ENCODE results near the gene IGSF23.
"Not testable (repeated sequence)": the region's sequence is repeated elsewhere in the genome, so short reads cannot be mapped to it uniquely, and the experiment has no call there.

IGSF23 gene

GRCh38 chr19:44615863-44616247 is 2.5 kb downstream of the IGSF23 start:
- DNase-seq = no peak

DNA sequence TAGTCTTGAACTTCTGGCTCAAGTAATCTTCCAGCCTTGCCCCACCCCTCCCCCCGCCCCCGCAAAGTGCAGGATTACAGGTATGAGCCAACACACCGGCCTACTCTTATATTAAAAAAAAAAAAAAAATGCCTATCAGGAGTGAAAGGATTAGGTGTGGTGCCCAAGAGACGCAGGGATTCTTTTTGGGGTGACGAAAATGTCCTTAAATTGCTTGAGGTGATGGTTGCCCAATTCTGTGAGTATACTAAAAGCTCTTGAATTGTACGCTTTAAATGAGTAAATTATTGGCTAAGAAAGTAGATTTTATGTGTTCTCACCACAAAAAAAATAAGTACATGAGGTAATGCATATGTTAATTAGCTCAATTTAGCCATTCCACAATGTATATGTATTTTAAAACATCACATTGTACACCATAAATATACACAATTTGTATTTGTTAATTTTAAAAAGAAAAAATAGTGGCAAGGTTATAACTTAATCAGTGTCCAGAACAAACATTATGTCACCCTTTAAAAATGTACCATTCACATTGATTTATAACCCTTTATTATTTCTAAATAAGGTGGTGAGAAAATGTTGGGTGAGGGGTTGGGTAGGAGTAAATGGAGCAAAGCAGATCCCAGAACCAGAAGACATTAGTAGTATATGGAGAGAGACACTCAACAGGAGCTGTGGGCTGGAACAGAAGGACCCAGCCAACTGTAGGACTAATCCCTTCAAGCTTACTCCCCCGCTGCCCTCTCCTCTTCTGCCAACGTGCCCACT is 3.9 kb downstream of the IGSF23 start:
- DNase-seq = no peak

DNA sequence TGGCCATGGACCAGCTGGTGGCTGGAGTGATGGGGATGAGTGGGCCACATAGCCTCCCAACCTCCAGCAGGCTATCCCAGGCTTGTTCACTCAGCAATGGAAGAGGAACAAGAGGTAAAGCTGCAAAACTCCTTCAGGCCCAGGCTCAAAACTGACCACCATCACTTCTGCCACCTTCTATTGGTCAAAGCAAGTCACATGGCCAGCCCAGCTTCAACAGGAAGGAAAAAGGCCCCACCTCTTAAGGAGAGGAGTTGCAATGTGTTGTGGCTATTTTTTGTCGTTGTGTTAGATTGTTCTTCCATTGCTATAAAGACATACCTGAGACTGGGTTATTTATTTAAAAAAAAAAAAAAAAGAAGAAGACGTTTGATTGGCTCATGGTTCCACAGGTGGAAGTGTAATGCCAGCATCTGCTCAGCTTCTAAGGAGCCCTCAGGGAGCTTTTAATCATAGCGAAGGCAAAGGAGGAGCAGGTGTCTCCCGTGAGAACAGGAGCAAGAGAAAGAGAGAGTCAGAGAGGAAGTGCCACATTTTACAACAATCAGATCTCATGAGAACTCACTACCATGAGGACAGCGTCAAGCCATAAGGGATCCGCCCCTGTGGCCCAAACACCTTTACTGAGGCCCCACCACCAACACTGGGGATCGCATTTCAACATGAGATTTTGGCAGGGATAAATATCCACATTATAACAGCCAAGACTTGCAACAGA is 5.4 kb downstream of the IGSF23 start:
- no peak for DNase-seq

- DNase-seq = no peak
Measured at GRCh38 chr19:44620667-44621066, 7.3 kb downstream of the IGSF23 start.

- DNase-seq = no peak
Measured at GRCh38 chr19:44621367-44621766, 8.0 kb downstream of the IGSF23 start.

DNA sequence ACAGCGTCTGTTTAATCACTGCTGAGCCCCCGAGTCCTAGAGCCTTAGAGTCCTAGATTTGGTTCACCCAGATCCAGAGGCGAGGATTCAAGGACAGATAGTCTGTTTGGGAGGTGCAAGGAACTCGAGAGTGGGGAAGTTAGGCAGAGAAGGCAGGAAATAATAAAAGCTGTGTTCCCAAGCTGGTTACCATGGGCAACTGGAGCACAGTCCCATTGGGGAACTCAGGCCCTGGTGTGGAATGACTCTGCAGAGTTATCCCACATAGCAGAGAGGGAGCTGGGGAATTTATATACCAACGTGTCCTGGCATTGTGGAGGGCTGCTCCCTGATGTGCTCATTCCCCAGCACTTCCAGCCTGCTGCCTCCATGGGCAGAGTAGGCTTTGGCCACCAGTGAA is 9.7 kb downstream of the IGSF23 start:
- no peak for DNase-seq

GRCh38 chr19:44623626-44624025 is 10.3 kb downstream of the IGSF23 start:
- DNase-seq = no peak

- DNase-seq = no peak
Measured at GRCh38 chr19:44624840-44625354, 11.5 kb downstream of the IGSF23 start.

GRCh38 chr19:44625637-44626036 is 12.3 kb downstream of the IGSF23 start:
- not testable (repeated sequence) for DNase-seq

DNA sequence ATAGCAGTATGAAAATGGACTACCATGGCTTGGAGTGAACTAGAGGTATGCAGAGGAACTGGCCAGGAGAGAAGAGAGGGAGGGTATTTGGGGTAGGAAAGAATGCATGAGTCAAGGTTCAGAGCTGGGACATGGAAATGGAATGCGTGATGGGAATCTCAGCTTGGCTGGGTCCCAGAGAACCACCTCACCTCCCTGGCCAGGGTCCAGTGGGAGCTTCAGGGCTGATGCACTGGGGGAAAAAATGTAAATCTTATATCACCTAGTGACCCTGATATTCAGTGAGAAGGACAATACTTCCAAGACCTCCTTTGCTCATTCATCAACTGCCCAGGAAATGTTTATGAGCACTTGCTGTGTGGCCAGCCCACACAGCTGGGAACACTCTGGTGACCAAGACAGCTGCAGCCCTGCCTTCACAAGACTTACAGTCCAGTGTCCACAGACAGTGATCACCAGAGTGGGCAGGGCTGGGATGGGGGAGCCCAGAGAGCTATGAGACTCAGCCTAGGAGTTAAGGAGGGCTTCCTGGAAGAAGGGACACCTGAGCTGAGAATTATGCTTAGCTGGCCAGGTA is 12.8 kb downstream of the IGSF23 start:
- DNase-seq = peak; percentile 67

GRCh38 chr19:44627631-44628030 is 14.3 kb downstream of the IGSF23 start:
- DNase-seq = no peak

DNA sequence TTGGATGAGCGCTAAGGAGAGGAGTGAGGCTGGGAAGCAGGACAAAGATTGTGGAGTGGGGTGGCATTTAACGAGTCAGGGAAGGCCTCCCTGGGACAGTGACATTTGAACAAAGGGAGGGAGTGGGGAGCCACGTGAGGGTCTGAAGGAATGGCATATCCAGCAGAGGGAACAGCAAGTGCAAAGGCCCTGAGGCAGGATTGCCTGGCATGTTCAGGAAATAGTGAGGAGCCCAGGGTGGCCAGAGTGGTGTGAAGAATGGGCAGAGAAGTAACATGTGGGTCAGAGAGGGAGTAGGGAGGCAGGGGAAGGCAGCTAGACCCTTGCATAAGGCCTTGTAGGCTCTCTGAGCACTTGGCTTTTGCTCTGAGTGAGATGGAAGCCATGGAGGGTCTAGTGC is 15.4 kb downstream of the IGSF23 start:
- no peak for DNase-seq

GRCh38 chr19:44631611-44632010 is 18.2 kb downstream of the IGSF23 start:
- DNase-seq = not testable (repeated sequence)

- not testable (repeated sequence) for DNase-seq
Measured at GRCh38 chr19:44634058-44634457, 20.7 kb downstream of the IGSF23 start.

GRCh38 chr19:44634785-44635184 is 21.4 kb downstream of the IGSF23 start:
- no peak for DNase-seq

GRCh38 chr19:44635581-44636438 is 22.4 kb downstream of the IGSF23 start:
- no peak for DNase-seq

DNA sequence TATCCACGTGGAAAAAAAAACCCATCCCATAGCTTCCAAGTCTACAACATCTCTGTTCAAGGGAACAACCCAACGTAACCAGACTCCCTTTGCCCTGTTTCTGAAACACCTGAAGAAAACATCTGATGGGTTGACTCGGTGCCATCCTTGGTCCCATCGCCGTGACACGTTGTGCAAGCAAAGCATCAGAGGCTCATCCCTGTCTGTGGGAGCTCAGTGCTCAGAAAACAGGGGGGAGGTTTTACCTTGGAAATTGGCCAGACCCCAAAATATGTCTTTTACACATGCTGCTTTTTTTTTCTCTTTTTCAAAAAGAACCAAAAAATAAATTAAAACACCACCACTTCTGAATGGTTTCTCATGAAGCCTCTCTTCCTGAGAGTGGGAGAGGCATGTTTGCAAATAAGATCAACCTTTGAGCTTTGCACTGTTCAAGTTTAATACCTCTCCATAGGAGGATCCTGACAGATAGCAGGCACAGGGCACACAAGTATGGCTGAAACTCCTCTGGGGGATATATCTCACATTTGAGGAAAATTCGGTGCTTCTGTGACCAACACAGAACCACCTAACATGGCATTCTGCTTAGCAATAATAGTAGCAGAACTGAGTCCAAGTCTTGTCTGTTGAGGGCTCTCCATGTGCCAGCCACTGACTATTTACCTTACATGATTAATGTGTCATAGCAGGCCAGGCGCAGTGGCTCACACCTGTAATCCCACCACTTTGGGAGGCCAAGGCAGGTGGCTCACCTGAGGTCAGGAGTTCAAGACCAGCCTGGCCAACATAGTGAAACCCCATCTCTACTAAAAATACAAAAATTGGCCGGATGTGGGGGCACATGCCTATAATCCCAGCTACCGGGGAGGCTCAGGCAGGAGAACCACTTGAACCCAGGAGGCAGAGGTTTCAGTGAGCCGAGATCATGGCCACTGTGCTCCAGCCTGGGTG is 23.4 kb downstream of the IGSF23 start:
- no peak for DNase-seq

DNA sequence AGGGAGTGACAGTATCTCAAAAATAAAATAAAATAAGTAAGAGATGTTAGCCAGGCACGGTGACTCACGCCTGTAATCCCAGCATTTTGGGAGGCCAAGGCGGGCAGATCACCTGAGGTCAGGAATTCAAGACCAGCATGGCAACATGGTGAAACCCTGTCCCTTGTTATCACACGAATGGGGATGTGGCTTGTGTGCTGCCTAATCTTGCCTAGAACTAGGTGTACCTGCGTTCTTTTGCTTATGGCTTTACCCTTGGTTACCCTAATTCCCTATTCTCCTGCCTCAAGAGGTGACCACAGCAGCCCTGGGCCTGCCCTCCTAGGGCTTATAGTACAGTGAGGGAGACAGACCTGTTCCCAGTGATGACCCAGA is 24.0 kb downstream of the IGSF23 start:
- no peak for DNase-seq

GRCh38 chr19:44640518-44640917 is 27.2 kb downstream of the IGSF23 start:
- DNase-seq = no peak

- no peak for DNase-seq
Measured at GRCh38 chr19:44641501-44642265, 28.3 kb downstream of the IGSF23 start.

DNA sequence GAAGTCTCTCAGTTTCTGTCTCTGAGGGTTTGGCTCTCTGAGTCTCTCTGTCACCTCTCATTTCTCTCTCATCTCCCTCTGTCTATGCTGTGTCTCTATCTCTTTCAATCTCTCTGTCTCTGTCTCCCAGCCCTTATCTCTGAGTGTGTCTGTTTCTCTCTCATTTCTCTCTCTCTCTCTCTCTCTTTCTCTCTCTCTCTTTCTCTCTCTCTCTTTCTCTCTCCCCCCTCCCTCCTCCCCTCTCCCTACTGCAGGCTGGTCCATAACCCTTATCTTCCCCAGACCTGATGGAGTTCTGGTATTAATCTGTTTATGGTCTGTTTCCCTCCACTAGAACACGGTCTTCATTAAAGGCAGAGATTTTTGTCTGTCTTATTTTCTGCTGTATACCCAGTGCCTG is 29.0 kb downstream of the IGSF23 start:
- DNase-seq = no peak
